IMR-90 (cell line): ENCODE data around the gene OTOR. TPM values are rescaled to one million over a fixed set of nuclear protein-coding genes. Genes with fewer than 3 reads are reported as not detected.

Experiments used
- polyA plus RNA-seq, 3 experiments: library from polyadenylated mRNA; depleted of rRNA; stranded (reverse); fragments of >200 nt; gene quantifications; 2 replicates each; pipeline ENCODE4 v1.2.3, GENCODE V29; 2012; ENCODE audit warnings: low replicate concordance in 1 of 3
- total RNA-seq: library from RNA; depleted of rRNA; stranded (reverse); fragments of >200 nt; gene quantifications from 2 replicates; pipeline ENCODE4 v1.2.3, GENCODE V29; 2012; rRNA removed

The OTOR gene
- total and polyA plus RNA-seq, 2 of the 4 experiments (the other 2 are of a cell fraction): not detected

Other genes with a start within 250 kb of the OTOR start
- gene KIF16B, start 174.9 kb upstream of the OTOR start, total RNA-seq: 10.0 and 10.6 TPM in 2 replicates
- gene KIF16B, start 174.9 kb upstream of the OTOR start, polyA plus RNA-seq (2012; rRNA removed): 3.3 and 4.7 TPM in 2 replicates
- 27.1 and 69.2 TPM in 2 replicates for gene SNRPB2, start 18.3 kb upstream of the OTOR start, total RNA-seq
- gene SNRPB2, start 18.3 kb upstream of the OTOR start, polyA plus RNA-seq (2012; rRNA removed): 61.4 and 65.6 TPM in 2 replicates